PFSK-1 (cell line): ENCODE results near the gene RASGRF1.

ENCODE experiments used
- POLR2AphosphoS5 ChIP-seq: IDR thresholded peaks from 2 replicates; pipeline ENCODE4 v1.6.1; 2012; ENCODE audit warnings: low read depth, mild to moderate bottlenecking, control low read depth, low read length, moderate library complexity
- SIN3A ChIP-seq: IDR thresholded peaks from 2 replicates; pipeline ENCODE4 v1.6.1; 2012; ENCODE audit warnings: mild to moderate bottlenecking, low read length, moderate library complexity, borderline replicate concordance; ENCODE audit not compliant: insufficient read depth

- TF ChIP-seq POLR2AphosphoS5, result no peak
- TF ChIP-seq SIN3A, result no peak
Observed at GRCh38 chr15:79008659-79009058, 81.9 kb downstream of the RASGRF1 start.
